ENCODE data around the gene SPACA4. TPM values are rescaled to one million over a fixed set of nuclear protein-coding genes. Genes with fewer than 3 reads are reported as not detected.

SPACA4 gene
- total RNA-seq, 1 experiment from 2014 or later, result not detected

GRCh38 chr19:48648134-48648533, 41.6 kb downstream of the SPACA4 start:
- no peak overlapping the region for H3K9ac ChIP-seq (ENCODE audit: extremely low read depth, insufficient read length, low read length)
- DNase-seq, result no peak
- H3K18ac ChIP-seq (ENCODE audit: insufficient read length, low read depth, low read length), result no peak overlapping the region
- no peak overlapping the region for H2BK15ac ChIP-seq (ENCODE audit: low read depth, low read length)
- H2BK5ac ChIP-seq (ENCODE audit: insufficient read length, low read length), result no peak overlapping the region
- no peak overlapping the region for H4K8ac ChIP-seq (replicated peaks; ENCODE audit: insufficient read length, low read depth, low read length)
- H3K27ac Mint-ChIP-seq, result no peak overlapping the region
- H2AK5ac ChIP-seq (ENCODE audit: insufficient read length, low read length), result no peak overlapping the region
- WGBS (ENCODE audit: extremely low coverage, insufficient read length, low lambda C conversion rate), result no CpG with 5 or more reads among the region's 2 CpGs
- no peak overlapping the region for H2BK12ac ChIP-seq (ENCODE audit: insufficient read length, low read depth, low read length)
- H4K20me1 ChIP-seq (ENCODE audit: control insufficient read depth, insufficient read depth, insufficient read length), result no peaks in the 10 kb centered on the region
- peaks cover 16% of the 10 kb centered on the region for H3K23me2 ChIP-seq (ENCODE audit: insufficient read length, low read depth, low read length, poor library complexity, severe bottlenecking)
- H3K27ac ChIP-seq (ENCODE audit: insufficient read length, low read depth, low read length), result no peak overlapping the region
- H3K4me1 Mint-ChIP-seq, result peaks cover 18% of the 10 kb centered on the region in 2 experiments
- no peak overlapping the region for H3K56ac ChIP-seq (ENCODE audit: insufficient read length, low read depth, low read length)
- no peak overlapping the region for H4K5ac ChIP-seq (ENCODE audit: insufficient read length, low read depth, low read length)
- no peaks in the 10 kb centered on the region for H3K27me3 ChIP-seq (ENCODE audit: insufficient read depth, low read length)
- no peak overlapping the region for H4K91ac ChIP-seq (ENCODE audit: insufficient read length, low read depth, low read length)
- peaks cover 0 to 4% of the 10 kb centered on the region in 2 experiments; a peak in 2 of 5 replicates for H3K9me3 Mint-ChIP-seq
- H3K79me1 ChIP-seq (ENCODE audit: insufficient read depth, low read depth, low read length, poor library complexity, severe bottlenecking), result no peaks in the 10 kb centered on the region
- peaks cover 3% of the 10 kb centered on the region for H3K27me3 Mint-ChIP-seq (ENCODE audit: low read depth)
- no peak overlapping the region for H2BK20ac ChIP-seq (ENCODE audit: low read depth, low read length, poor library complexity, severe bottlenecking)
- H2AFZ ChIP-seq (ENCODE audit: low read length), result no peak overlapping the region
- TF ChIP-seq CTCF (conservative IDR thresholded peaks at IDR 0.05), result no peak
- H3K79me2 ChIP-seq (ENCODE audit: insufficient read depth, low read length), result no peaks in the 10 kb centered on the region
- H3K4ac ChIP-seq (ENCODE audit: low read depth, low read length), result no peak overlapping the region
- no peak overlapping the region for H3K4me2 ChIP-seq (ENCODE audit: insufficient read depth, insufficient read length, low read length)
- peaks cover 0 to 5% (median 4%) of the 10 kb centered on the region in 3 experiments; a peak in 3 of 7 replicates for H3K36me3 Mint-ChIP-seq (ENCODE audit: insufficient read depth in 1 of 3, low read depth in 3 of 3)
- H3K9me3 ChIP-seq (ENCODE audit: control insufficient read depth, low read depth, low read length), result no peaks in the 10 kb centered on the region
- no peaks in the 10 kb centered on the region for H3K4me1 ChIP-seq (ENCODE audit: insufficient read depth, low read length)
- H3K23ac ChIP-seq (ENCODE audit: insufficient read length, low read depth, low read length), result no peak overlapping the region
- no peak overlapping the region for H2BK120ac ChIP-seq (ENCODE audit: low read depth, low read length, poor library complexity, severe bottlenecking)
- H3K4me3 Mint-ChIP-seq, result no peak overlapping the region
- H3T11ph ChIP-seq (ENCODE audit: low read length), result no peak overlapping the region
- H3K14ac ChIP-seq (ENCODE audit: insufficient read depth, low read length), result no peak overlapping the region
